Uterus (tissue), 2 donors: Measurements from ENCODE around the gene PRORP.

Experiments used
- POLR2A ChIP-seq, 2 donors: fragments of 450-650 bp; IDR thresholded peaks; one replicate each; pipeline ENCODE4 v1.6.1; 2016; ENCODE audit warnings: antibody characterized with exemption in 2 of 2, mild to moderate bottlenecking in 1 of 2, moderate library complexity in 1 of 2
- TF ChIP-seq, protein P1 (sequence below), 4 experiments: fragments of 200-600 bp in 2 of 4; fragments of 450-650 bp in 2 of 4; sonication (generic) in 2 of 4; IDR thresholded peaks; one replicate each; pipeline ENCODE4 v1.5.1; 2016 to 2019; ENCODE audit warnings: antibody characterized with exemption in 4 of 4, mild to moderate bottlenecking in 2 of 4, moderate library complexity in 1 of 4

GRCh38 chr14:35149239-35149638 is 26.9 kb downstream of the PRORP start:
- TF ChIP-seq, protein P1, sequence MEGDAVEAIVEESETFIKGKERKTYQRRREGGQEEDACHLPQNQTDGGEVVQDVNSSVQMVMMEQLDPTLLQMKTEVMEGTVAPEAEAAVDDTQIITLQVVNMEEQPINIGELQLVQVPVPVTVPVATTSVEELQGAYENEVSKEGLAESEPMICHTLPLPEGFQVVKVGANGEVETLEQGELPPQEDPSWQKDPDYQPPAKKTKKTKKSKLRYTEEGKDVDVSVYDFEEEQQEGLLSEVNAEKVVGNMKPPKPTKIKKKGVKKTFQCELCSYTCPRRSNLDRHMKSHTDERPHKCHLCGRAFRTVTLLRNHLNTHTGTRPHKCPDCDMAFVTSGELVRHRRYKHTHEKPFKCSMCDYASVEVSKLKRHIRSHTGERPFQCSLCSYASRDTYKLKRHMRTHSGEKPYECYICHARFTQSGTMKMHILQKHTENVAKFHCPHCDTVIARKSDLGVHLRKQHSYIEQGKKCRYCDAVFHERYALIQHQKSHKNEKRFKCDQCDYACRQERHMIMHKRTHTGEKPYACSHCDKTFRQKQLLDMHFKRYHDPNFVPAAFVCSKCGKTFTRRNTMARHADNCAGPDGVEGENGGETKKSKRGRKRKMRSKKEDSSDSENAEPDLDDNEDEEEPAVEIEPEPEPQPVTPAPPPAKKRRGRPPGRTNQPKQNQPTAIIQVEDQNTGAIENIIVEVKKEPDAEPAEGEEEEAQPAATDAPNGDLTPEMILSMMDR (IDR thresholded peaks at IDR 0.05): no peak
- no peak for TF ChIP-seq POLR2A (IDR thresholded peaks at IDR 0.05)
